IPS DF 6.9 (cell line): ENCODE measurements around the gene RERE.

Experiments
- DNase-seq: peaks from one replicate; pipeline ENCODE4 v3.0.0-alpha.2; 2013; ENCODE audit warnings: low read depth, low spot score
- H3K27ac ChIP-seq: one replicate; pipeline ENCODE4 v1.5.1; 2013; ENCODE audit warnings: low read length, control low read depth
- H3K27me3 ChIP-seq: 2 replicates; pipeline ENCODE4 v1.6.1; 2013; ENCODE audit warnings: mild to moderate bottlenecking, low read length; ENCODE audit not compliant: control insufficient read depth, insufficient read depth
- H3K36me3 ChIP-seq: 2 replicates; pipeline ENCODE4 v1.6.1; 2013; ENCODE audit warnings: low read length; ENCODE audit not compliant: control insufficient read depth, insufficient read depth
- H3K4me1 ChIP-seq: 2 replicates; pipeline ENCODE4 v1.6.1; 2013; ENCODE audit warnings: low read length; ENCODE audit not compliant: control insufficient read depth, insufficient read depth
- H3K4me3 ChIP-seq: 2 replicates; pipeline ENCODE4 v1.5.1; 2013; ENCODE audit warnings: mild to moderate bottlenecking, low read length
- H3K9me3 ChIP-seq: 2 replicates; pipeline ENCODE4 v1.6.1; 2013; ENCODE audit warnings: low read length, inconsistent platforms; ENCODE audit not compliant: control insufficient read depth, insufficient read depth
- WGBS: extraction: QIAGEN DNeasy Blood & Tissue Kit; methylation state at CpG from one replicate; pipeline ENCODE4 v1.1.7; 2013; ENCODE audit warnings: mixed read lengths, missing lambda C conversion rate; ENCODE audit not compliant: insufficient read length, insufficient coverage; 5-methylcytosine and 5-hydroxymethylcytosine counted together

RERE gene

GRCh38 chr1:8552820-8553397 is 264.5 kb downstream of the RERE start:
- Histone ChIP-seq H3K27ac (no peak overlapping the region), H3K36me3 (0 out of 2 replicates have a peak, but pooled peaks cover 2% of the 10 kb centered on the region), H3K4me1 (peaks cover 7% of the 10 kb centered on the region), H3K27me3 (no peaks in the 10 kb centered on the region), H3K9me3 (no peaks in the 10 kb centered on the region), H3K4me3 (no peak overlapping the region)
- WGBS = no CpG with 5 or more reads among the region's 21 CpGs
- DNase-seq = no peak

- H3K27ac ChIP-seq = no peak overlapping the region
- H3K27me3 ChIP-seq = no peaks in the 10 kb centered on the region
- peaks cover 7% of the 10 kb centered on the region for H3K4me1 ChIP-seq
- no CpG with 5 or more reads among the region's 6 CpGs for WGBS
- H3K36me3 ChIP-seq = 0 out of 2 replicates have a peak, but pooled peaks cover 2% of the 10 kb centered on the region
- no peak overlapping the region for H3K4me3 ChIP-seq
- DNase-seq = no peak
- H3K9me3 ChIP-seq = no peaks in the 10 kb centered on the region
These were observed 265.6 kb downstream of the RERE start for GRCh38 chr1:8551613-8552489.

GRCh38 chr1:8551057-8551456 is 266.4 kb downstream of the RERE start:
- WGBS = no CpG with 5 or more reads among the region's 3 CpGs
- no peak overlapping the region for H3K27ac ChIP-seq

GRCh38 chr1:8547791-8548190 is 269.6 kb downstream of the RERE start:
- H3K4me1 ChIP-seq = peaks cover 2% of the 10 kb centered on the region
- H3K9me3 ChIP-seq = no peaks in the 10 kb centered on the region
- DNase-seq = no peak
- no CpG with 5 or more reads among the region's 4 CpGs for WGBS
- no peak overlapping the region for H3K4me3 ChIP-seq
- H3K27me3 ChIP-seq = no peaks in the 10 kb centered on the region
- 0 out of 2 replicates have a peak, but pooled peaks cover 2% of the 10 kb centered on the region for H3K36me3 ChIP-seq
- no peak overlapping the region for H3K27ac ChIP-seq

More at GRCh38 chr1:8551057-8551456, 266.4 kb downstream of the RERE start:
- Histone ChIP-seq H3K27me3 (no peaks in the 10 kb centered on the region), H3K36me3 (0 out of 2 replicates have a peak, but pooled peaks cover 2% of the 10 kb centered on the region), H3K4me3 (no peak overlapping the region), H3K9me3 (no peaks in the 10 kb centered on the region), H3K4me1 (peaks cover 7% of the 10 kb centered on the region)
- no peak for DNase-seq

- no peaks in the 10 kb centered on the region for H3K4me1 ChIP-seq
- H3K9me3 ChIP-seq = no peaks in the 10 kb centered on the region
- no peak overlapping the region for H3K27ac ChIP-seq
- DNase-seq = no peak
- H3K36me3 ChIP-seq = no peaks in the 10 kb centered on the region
- H3K4me3 ChIP-seq = no peak overlapping the region
- WGBS = no CpG with 5 or more reads among the region's 6 CpGs
- H3K27me3 ChIP-seq = no peaks in the 10 kb centered on the region
These were observed 272.4 kb downstream of the RERE start for GRCh38 chr1:8545078-8545477.

GRCh38 chr1:8544644-8545043 is 272.8 kb downstream of the RERE start:
- no peak overlapping the region for H3K4me3 ChIP-seq
- H3K9me3 ChIP-seq = no peaks in the 10 kb centered on the region
- H3K27ac ChIP-seq = no peak overlapping the region
- no peaks in the 10 kb centered on the region for H3K4me1 ChIP-seq
- H3K27me3 ChIP-seq = no peaks in the 10 kb centered on the region
- no peak for DNase-seq
- WGBS = no CpG with 5 or more reads among the region's 1 CpG
- no peaks in the 10 kb centered on the region for H3K36me3 ChIP-seq

- Histone ChIP-seq H3K4me1 (no peaks in the 10 kb centered on the region), H3K9me3 (no peaks in the 10 kb centered on the region), H3K4me3 (no peak overlapping the region), H3K36me3 (no peaks in the 10 kb centered on the region), H3K27ac (no peak overlapping the region), H3K27me3 (no peaks in the 10 kb centered on the region)
- DNase-seq = no peak
These were observed 273.5 kb downstream of the RERE start for GRCh38 chr1:8543965-8544364.

GRCh38 chr1:8541961-8542521 is 275.4 kb downstream of the RERE start:
- no peaks in the 10 kb centered on the region for H3K27me3 ChIP-seq
- no peak for DNase-seq
- no peaks in the 10 kb centered on the region for H3K36me3 ChIP-seq
- WGBS = no CpG with 5 or more reads among the region's 8 CpGs
- H3K4me3 ChIP-seq = no peak overlapping the region
- H3K9me3 ChIP-seq = no peaks in the 10 kb centered on the region
- H3K27ac ChIP-seq = no peak overlapping the region
- no peaks in the 10 kb centered on the region for H3K4me1 ChIP-seq

GRCh38 chr1:8540971-8541370 is 276.5 kb downstream of the RERE start:
- no CpG with 5 or more reads among the region's 1 CpG for WGBS
- no peaks in the 10 kb centered on the region for H3K36me3 ChIP-seq
- H3K9me3 ChIP-seq = no peaks in the 10 kb centered on the region
- no peaks in the 10 kb centered on the region for H3K4me1 ChIP-seq
- no peak overlapping the region for H3K27ac ChIP-seq
- H3K4me3 ChIP-seq = no peak overlapping the region
- no peaks in the 10 kb centered on the region for H3K27me3 ChIP-seq
- DNase-seq = no peak

GRCh38 chr1:8540261-8540941 is 277.0 kb downstream of the RERE start:
- Histone ChIP-seq H3K4me3 (no peak overlapping the region), H3K9me3 (no peaks in the 10 kb centered on the region), H3K4me1 (no peaks in the 10 kb centered on the region), H3K27me3 (no peaks in the 10 kb centered on the region), H3K36me3 (no peaks in the 10 kb centered on the region), H3K27ac (no peak overlapping the region)
- WGBS = no CpG with 5 or more reads among the region's 3 CpGs
- no peak for DNase-seq
